Fibroblast of the aortic adventitia (primary cell): ENCODE measurements around the gene TTC39A. TPM values are rescaled to one million over a fixed set of nuclear protein-coding genes. Genes with fewer than 3 reads are reported as not detected.
A peak's percentile ranks its signal among the peaks of the same experiment; 100 is the strongest.

Source experiments
- DNase-seq: peaks from one replicate; pipeline ENCODE4 v3.0.0-alpha.2; 2010; ENCODE audit warnings: low read depth
- H3K4me3 ChIP-seq: 2 replicates; pipeline ENCODE4 v1.5.1; 2011; ENCODE audit warnings: low read depth, mild to moderate bottlenecking, control low read depth, low read length, moderate library complexity
- total RNA-seq: library from RNA; depleted of rRNA; stranded (reverse); fragments of >200 nt; gene quantifications from 2 replicates; pipeline ENCODE4 v1.2.3, GENCODE V29; 2012; ENCODE audit warnings: low replicate concordance
- TF ChIP-seq, protein P1 (sequence below): IDR thresholded peaks from 2 replicates; pipeline ENCODE4 v1.5.1; 2011; ENCODE audit warnings: mild to moderate bottlenecking, low read length, control low read depth, inconsistent platforms; ENCODE audit not compliant: insufficient read depth

The TTC39A gene
- total RNA-seq, 1 donor: 2.0 TPM

DNA sequence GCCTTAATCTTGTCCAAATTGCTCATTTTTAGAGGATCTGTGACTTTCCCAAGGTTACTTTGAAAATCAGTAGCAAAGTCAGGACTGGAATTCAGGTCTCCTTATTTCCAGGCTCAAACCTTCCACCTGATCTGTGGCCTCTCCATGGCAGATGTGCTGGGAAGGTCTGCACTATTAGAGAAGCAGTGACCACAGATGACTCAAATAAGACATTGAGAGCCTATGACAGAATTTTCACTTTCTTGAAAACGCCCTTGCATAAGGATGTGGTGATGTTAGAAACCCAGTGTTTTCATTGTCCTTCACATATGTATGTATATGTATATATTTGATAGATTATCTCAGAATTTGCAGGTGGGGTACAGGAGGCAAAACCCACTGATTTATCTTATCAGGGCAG, 45.3 kb downstream of the TTC39A start:
- TF ChIP-seq, protein P1, sequence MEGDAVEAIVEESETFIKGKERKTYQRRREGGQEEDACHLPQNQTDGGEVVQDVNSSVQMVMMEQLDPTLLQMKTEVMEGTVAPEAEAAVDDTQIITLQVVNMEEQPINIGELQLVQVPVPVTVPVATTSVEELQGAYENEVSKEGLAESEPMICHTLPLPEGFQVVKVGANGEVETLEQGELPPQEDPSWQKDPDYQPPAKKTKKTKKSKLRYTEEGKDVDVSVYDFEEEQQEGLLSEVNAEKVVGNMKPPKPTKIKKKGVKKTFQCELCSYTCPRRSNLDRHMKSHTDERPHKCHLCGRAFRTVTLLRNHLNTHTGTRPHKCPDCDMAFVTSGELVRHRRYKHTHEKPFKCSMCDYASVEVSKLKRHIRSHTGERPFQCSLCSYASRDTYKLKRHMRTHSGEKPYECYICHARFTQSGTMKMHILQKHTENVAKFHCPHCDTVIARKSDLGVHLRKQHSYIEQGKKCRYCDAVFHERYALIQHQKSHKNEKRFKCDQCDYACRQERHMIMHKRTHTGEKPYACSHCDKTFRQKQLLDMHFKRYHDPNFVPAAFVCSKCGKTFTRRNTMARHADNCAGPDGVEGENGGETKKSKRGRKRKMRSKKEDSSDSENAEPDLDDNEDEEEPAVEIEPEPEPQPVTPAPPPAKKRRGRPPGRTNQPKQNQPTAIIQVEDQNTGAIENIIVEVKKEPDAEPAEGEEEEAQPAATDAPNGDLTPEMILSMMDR: no peak
- no peak overlapping the region for H3K4me3 ChIP-seq
- DNase-seq: no peak

DNA sequence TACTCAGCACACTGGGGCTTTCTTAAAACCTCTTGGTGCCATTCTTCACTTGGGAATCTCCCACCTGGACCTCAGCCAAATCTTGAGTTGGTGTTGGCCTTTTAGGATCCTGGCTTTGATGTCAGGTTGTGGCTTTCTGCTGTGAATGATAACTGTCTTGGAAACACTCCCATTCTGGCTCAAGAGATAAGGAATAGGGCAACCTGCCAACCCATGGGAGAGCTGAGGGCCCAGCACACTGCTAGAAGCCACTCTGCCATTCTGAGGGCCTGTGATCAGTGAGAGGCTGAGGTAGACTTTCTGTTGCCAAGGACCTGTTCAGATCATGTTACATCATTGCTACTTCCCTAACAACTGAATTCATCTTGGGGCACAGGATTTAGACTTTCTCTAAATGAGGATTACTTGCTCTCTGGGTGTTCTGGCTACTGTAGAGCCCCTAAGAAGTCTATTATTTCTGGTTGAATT, 45.8 kb downstream of the TTC39A start:
- DNase-seq: peak; percentile 59
- TF ChIP-seq, protein P1: no peak
- H3K4me3 ChIP-seq: no peak overlapping the region

DNA sequence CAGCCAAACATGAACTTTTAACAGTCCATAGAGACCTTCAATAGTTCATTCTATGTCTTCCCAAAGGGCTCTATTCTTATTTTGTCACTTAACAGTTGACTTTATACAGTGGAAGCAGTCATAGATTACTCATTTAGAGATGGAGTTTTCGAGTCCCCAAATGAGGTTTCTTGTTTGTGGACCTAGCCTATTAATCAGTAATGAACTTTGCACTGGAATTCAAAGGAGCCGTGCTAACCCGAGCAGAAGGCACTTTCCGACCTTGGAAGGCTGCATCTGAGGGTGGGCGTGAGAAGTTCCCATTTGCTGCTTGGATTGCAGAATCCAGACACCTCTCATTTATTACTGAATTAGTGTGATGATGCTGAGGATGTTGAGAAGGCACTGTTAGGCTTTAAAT, 46.4 kb downstream of the TTC39A start:
- TF ChIP-seq, protein P1: no peak
- DNase-seq: no peak
- no peak overlapping the region for H3K4me3 ChIP-seq

DNA sequence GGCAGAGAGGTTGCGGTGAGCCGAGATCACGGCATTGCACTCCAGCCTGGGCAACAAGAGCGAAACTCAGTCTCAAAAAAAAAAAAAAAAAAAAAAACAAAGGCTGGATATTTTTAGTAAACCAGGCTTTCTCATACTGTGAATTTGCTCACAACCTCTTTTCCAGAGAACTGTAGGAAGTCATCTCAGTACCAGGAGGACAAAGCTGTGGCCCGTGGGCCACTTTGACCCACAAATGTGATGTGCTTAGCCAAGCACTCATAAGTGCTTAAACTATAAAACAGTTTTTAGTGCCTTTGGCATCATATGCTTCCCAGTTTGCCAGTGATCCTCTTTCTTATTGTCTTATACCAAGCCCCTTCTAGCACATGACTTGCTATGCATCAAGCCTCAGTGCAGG, 47.8 kb downstream of the TTC39A start:
- TF ChIP-seq, protein P1: no peak
- H3K4me3 ChIP-seq: no peak overlapping the region
- no peak for DNase-seq

DNA sequence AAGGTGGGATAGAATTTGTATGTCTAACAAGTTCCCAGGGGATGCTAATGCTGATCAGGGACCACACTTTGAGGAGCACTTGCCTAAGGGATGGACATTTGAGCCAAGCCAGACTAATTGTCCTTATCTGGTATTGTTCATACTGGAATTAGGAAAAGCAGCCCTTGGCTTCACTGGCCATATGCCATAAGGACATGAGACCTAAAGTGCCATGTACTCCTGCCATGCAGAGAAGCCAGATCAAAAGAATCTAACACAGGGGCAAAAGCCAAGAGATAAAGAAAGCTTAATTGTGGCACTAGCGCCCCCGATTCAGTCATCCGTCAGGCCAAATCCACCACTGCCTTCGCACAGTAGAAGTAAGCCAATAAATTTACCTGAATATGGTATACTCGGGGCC, 48.6 kb downstream of the TTC39A start:
- TF ChIP-seq, protein P1: no peak
- DNase-seq: no peak
- no peak overlapping the region for H3K4me3 ChIP-seq

DNA sequence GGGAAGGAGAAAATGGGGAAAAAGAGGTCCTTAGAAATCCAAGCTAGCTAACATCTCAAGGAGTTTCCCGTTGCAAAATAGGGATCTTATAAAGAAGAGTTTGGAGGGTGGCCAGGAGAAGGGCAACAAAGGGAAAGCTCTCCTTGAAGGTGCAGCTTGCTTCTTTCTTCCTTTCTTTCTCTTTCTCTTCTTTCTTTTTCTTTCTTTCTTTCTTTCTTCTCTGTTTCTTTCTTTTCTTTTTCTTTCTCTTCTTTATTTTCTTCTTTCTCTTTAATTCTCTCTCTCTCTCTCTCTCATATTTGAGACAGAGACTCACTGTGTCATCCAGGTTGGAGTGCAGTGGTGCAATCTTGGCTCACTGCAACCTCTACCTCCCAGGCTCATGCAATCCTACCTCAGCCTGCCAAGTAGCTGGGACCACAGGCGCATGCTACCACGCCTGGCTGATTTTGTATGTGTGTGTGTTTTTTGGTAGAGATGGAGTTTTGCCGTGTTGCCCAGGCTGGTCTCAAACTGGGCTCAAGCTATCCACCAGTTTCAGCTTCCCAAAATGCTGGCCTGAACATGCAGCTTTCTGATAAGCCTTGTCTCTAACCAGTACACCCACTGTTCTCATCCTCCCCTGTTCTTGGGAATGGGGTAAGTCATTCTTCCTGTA, 49.9 kb downstream of the TTC39A start:
- no peak for DNase-seq
- no peak overlapping the region for H3K4me3 ChIP-seq
- TF ChIP-seq, protein P1: no peak

DNA sequence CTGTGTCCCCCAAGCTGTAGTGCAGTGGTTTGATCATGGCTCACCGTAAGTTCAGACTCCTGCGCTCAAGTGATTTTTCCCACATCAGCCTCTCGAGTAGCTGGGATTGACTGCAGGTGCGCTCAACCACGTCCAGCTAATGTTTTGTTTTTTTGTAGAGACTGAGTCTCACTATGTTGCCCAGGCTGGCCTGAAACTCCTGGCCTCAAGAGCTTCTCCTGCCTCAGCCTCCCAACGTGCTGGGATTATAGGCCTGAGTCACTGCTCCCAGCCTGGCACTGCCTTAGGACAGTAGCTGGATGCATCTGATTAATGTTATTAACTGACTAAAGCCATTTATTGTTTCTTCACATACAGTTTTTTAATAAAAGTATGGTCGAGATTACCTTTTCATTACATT, 54.1 kb downstream of the TTC39A start:
- no peak overlapping the region for H3K4me3 ChIP-seq
- DNase-seq: no peak
- TF ChIP-seq, protein P1: no peak
